ENCODE measurements around the gene OMP. TPM values are rescaled to one million over a fixed set of nuclear protein-coding genes. Genes with fewer than 3 reads are reported as not detected.

The OMP gene
- total RNA-seq, 1 donor from 2014 or later: not detected

DNA sequence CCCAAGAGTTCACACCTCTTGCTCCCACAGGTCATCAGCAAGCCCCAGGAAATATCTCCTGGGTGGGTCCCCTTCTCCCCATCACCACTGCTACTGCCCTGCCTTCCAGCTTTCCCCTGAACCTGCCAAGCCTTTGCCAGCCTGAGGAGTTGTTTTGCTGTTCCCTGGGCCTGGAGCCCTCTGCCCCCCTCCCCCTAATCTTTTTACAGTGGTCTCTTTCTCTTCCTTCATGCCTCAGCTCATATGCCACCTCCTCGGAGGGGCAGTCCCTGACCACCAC, 44.3 kb downstream of the OMP start:
- TF ChIP-seq, protein P1, sequence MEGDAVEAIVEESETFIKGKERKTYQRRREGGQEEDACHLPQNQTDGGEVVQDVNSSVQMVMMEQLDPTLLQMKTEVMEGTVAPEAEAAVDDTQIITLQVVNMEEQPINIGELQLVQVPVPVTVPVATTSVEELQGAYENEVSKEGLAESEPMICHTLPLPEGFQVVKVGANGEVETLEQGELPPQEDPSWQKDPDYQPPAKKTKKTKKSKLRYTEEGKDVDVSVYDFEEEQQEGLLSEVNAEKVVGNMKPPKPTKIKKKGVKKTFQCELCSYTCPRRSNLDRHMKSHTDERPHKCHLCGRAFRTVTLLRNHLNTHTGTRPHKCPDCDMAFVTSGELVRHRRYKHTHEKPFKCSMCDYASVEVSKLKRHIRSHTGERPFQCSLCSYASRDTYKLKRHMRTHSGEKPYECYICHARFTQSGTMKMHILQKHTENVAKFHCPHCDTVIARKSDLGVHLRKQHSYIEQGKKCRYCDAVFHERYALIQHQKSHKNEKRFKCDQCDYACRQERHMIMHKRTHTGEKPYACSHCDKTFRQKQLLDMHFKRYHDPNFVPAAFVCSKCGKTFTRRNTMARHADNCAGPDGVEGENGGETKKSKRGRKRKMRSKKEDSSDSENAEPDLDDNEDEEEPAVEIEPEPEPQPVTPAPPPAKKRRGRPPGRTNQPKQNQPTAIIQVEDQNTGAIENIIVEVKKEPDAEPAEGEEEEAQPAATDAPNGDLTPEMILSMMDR (IDR thresholded peaks at IDR 0.05; ENCODE audit: insufficient read depth, low read length, severe bottlenecking): no peak
- Histone ChIP-seq H3K27me3 (ENCODE audit: control insufficient read depth, insufficient read depth, low read length) (peaks cover 10% of the 10 kb centered on the region), H3K4me3 (ENCODE audit: low read depth, low read length) (no peak overlapping the region), H3K36me3 (ENCODE audit: control insufficient read depth, insufficient read depth, low read length) (no peaks in the 10 kb centered on the region)
- FAIRE-seq: no peak
- no peak for DNase-seq (ENCODE audit: low read depth)

DNA sequence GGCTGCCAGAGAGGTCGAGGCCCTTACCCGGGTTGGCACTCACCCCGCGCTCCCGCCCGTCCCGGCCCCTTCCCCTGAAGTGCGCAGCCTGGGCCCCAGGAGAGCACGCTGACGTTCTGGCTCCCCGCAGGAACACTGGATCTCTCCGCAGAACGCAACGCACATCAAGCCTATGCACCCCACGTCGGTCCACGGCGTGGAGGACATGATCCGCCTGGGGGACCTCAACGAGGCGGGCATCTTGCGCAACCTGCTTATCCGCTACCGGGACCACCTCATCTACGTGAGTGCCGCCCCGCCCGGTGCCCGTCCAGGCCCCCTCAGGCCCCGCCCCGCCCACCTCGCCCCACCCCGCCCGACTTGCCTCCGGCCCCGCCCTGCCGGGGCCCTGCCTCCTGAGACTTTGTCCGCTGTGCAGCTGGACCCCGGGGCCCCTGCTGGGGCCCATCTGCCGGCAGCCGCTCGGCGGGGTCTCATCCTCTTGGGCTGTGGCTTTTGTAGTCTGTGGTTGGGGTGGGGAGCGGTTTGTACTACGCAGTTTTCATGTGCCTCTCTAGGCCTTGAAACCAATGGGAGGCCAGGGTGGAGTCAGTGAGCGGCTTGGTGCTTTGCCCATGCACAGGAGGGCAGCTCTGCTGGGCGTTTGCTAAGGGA, 45.2 kb downstream of the OMP start:
- FAIRE-seq: no peak
- DNase-seq (ENCODE audit: low read depth): no peak
- Histone ChIP-seq H3K36me3 (ENCODE audit: control insufficient read depth, insufficient read depth, low read length) (no peaks in the 10 kb centered on the region), H3K4me3 (ENCODE audit: low read depth, low read length) (peak overlapping the region; percentile 26), H3K27me3 (ENCODE audit: control insufficient read depth, insufficient read depth, low read length) (peaks cover 10% of the 10 kb centered on the region)
- TF ChIP-seq, protein P1 (IDR thresholded peaks at IDR 0.05; ENCODE audit: insufficient read depth, low read length, severe bottlenecking): no peak

GRCh38 chr11:77148963-77149715, 46.5 kb downstream of the OMP start:
- Histone ChIP-seq H3K36me3 (ENCODE audit: control insufficient read depth, insufficient read depth, low read length) (no peaks in the 10 kb centered on the region), H3K27me3 (ENCODE audit: control insufficient read depth, insufficient read depth, low read length) (peaks cover 10% of the 10 kb centered on the region), H3K4me3 (ENCODE audit: low read depth, low read length) (no peak overlapping the region)
- FAIRE-seq (no peak), DNase-seq (ENCODE audit: low read depth) (no peak)
- TF ChIP-seq, protein P1 (IDR thresholded peaks at IDR 0.05; ENCODE audit: insufficient read depth, low read length, severe bottlenecking): no peak

DNA sequence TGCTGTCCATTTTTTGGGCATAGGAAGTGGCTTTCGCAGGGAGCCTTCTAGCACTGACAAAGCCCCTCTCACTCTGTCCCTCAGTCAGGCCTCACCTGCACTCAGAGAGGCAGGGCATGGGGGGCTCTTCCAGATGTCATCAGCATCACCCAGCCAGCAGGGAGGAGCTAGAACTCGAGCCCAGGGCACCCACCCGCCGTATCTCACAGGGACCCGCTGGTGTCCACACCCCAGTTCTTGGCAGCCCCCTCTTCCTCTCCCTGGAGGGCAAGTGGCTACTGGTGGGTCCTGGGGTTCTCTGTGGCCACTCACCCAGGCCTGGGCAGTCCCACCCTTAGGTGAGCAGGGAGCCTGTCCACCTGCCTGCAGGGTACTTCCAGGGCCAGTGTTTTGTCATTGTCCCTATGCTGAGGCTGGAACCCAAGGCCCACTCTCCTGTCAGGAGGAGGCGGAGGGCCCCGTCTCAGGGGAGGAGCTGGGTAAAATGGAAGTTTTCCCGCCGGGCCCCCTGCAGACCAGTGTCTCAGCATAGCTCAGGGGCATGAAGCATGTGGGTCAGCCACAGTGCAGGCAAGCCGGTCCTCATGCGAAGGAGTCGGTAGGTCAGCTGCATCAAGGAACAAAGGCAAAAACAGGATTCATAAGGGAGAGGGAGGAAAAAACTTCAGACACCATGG, 47.2 kb downstream of the OMP start:
- Histone ChIP-seq H3K27me3 (ENCODE audit: control insufficient read depth, insufficient read depth, low read length) (peaks cover 10% of the 10 kb centered on the region), H3K36me3 (ENCODE audit: control insufficient read depth, insufficient read depth, low read length) (no peaks in the 10 kb centered on the region), H3K4me3 (ENCODE audit: low read depth, low read length) (no peak overlapping the region)
- FAIRE-seq: no peak
- DNase-seq (ENCODE audit: low read depth): no peak
- TF ChIP-seq, protein P1 (IDR thresholded peaks at IDR 0.05; ENCODE audit: insufficient read depth, low read length, severe bottlenecking): no peak

DNA sequence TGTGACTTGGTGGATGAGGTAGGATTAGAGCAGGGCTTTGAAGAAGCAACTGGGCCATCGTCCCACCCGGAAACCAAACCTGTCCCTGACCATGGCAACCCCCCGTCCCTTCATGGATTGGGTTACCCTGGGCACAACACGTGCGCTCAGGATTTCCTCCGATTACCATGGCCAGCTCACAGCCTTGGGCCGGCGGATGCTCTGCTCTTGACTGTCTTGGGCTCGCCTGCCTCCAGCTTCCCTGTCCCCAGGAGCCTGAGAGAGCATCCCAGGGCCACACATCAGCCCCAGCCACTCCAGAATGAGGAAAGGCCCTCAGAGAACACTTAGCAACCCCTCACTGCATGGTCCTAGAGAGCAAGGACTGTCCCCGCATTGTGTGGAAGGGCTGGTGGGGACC, 48.2 kb downstream of the OMP start:
- Histone ChIP-seq H3K36me3 (ENCODE audit: control insufficient read depth, insufficient read depth, low read length) (no peaks in the 10 kb centered on the region), H3K27me3 (ENCODE audit: control insufficient read depth, insufficient read depth, low read length) (peaks cover 11% of the 10 kb centered on the region), H3K4me3 (ENCODE audit: low read depth, low read length) (no peak overlapping the region)
- no peak for DNase-seq (ENCODE audit: low read depth)
- no peak for FAIRE-seq
- TF ChIP-seq, protein P1 (IDR thresholded peaks at IDR 0.05; ENCODE audit: insufficient read depth, low read length, severe bottlenecking): no peak
